ENCODE measurements around the gene KCNAB2.
A peak's percentile ranks its signal among the peaks of the same experiment; 100 is the strongest.
"Not testable (repeated sequence)": the region's sequence is repeated elsewhere in the genome, so short reads cannot be mapped to it uniquely, and the experiment has no call there.

Gene KCNAB2

DNA sequence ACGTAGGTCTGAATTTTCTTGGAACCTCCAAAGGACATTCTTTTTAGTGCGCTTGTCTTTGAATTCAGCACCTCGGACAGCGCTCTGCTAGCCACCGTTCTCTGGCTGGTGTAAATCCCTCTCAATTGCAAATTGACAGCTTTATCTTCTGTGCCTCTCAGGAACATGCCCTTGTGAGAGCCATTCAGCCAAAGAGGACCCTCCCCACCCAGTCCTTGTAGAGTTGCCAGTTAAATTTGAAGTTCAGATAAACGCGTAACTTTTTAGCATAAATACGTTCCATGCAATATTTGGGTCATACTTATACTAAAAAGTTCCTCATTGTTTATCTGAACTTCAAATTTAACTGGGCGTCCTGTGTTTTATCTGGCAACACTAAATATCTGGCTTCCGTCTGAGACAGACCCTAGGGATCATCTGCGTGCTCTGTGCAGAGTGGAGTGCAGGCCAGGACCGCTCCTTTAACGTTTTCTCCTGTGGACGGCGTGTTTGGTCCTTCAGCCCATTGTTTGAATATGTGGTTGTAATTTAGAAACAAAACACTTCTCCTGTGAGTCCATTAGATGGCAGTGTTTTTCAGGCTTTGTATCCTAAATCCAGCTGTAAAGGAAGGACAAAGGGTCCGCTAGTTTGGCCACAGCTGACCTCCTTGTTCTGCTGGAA, 7.0 kb downstream of the KCNAB2 start:
- no peak for TF ChIP-seq ZFX (IDR thresholded peaks at IDR 0.05; ENCODE audit: borderline replicate concordance)
- TF ChIP-seq, protein P1, sequence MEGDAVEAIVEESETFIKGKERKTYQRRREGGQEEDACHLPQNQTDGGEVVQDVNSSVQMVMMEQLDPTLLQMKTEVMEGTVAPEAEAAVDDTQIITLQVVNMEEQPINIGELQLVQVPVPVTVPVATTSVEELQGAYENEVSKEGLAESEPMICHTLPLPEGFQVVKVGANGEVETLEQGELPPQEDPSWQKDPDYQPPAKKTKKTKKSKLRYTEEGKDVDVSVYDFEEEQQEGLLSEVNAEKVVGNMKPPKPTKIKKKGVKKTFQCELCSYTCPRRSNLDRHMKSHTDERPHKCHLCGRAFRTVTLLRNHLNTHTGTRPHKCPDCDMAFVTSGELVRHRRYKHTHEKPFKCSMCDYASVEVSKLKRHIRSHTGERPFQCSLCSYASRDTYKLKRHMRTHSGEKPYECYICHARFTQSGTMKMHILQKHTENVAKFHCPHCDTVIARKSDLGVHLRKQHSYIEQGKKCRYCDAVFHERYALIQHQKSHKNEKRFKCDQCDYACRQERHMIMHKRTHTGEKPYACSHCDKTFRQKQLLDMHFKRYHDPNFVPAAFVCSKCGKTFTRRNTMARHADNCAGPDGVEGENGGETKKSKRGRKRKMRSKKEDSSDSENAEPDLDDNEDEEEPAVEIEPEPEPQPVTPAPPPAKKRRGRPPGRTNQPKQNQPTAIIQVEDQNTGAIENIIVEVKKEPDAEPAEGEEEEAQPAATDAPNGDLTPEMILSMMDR (IDR thresholded peaks at IDR 0.05) = peak; percentile 82
- H3K27ac ChIP-seq = no peak overlapping the region

GRCh38 chr1:6053206-6053546, 7.5 kb downstream of the KCNAB2 start:
- no peak for TF ChIP-seq ZFX (IDR thresholded peaks at IDR 0.05; ENCODE audit: borderline replicate concordance)
- TF ChIP-seq, protein P1 (IDR thresholded peaks at IDR 0.05) = peak; percentile 51

DNA sequence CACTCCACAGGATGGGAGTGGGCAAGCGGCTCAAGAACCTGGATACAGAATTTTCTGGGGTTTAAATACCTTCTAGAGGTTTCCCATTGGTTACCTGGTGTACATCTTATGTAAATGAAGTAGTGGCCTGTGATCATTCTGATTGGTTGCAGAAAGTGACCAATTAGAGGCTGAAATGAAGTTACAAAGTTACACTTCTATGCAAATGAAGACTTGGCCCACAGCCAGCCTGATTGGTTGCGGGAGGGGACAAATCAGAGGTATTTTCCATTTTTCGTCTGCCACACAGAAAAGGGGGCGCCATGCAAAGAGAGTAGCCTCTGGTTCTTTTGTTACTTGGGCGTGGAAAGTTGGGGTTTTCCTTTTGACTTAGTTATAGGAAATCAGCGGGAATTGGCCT, 8.9 kb downstream of the KCNAB2 start:
- TF ChIP-seq, protein P1 (IDR thresholded peaks at IDR 0.05) = no peak
- no peak for TF ChIP-seq ZFX (IDR thresholded peaks at IDR 0.05; ENCODE audit: borderline replicate concordance)
- no peak overlapping the region for H3K27ac ChIP-seq

More at GRCh38 chr1:6053206-6053546, 7.5 kb downstream of the KCNAB2 start:
- H3K27ac ChIP-seq = no peak overlapping the region

- no peak overlapping the region for H3K27ac ChIP-seq
- TF ChIP-seq, protein P1 (IDR thresholded peaks at IDR 0.05) = no peak
- TF ChIP-seq ZFX (IDR thresholded peaks at IDR 0.05; ENCODE audit: borderline replicate concordance) = no peak
Measured at GRCh38 chr1:6056572-6056948, 10.9 kb downstream of the KCNAB2 start.

- no peak overlapping the region for H3K27ac ChIP-seq
- TF ChIP-seq, protein P1 (IDR thresholded peaks at IDR 0.05) = no peak
- no peak for TF ChIP-seq ZFX (IDR thresholded peaks at IDR 0.05; ENCODE audit: borderline replicate concordance)
Measured at GRCh38 chr1:6057170-6057845, 11.6 kb downstream of the KCNAB2 start.

GRCh38 chr1:6059866-6060265, 14.2 kb downstream of the KCNAB2 start:
- TF ChIP-seq, protein P1 (IDR thresholded peaks at IDR 0.05) = no peak
- no peak for TF ChIP-seq ZFX (IDR thresholded peaks at IDR 0.05; ENCODE audit: borderline replicate concordance)

GRCh38 chr1:6062670-6063069, 17.0 kb downstream of the KCNAB2 start:
- TF ChIP-seq ZFX (IDR thresholded peaks at IDR 0.05; ENCODE audit: borderline replicate concordance) = no peak
- TF ChIP-seq, protein P1 (IDR thresholded peaks at IDR 0.05) = no peak
- no peak overlapping the region for H3K27ac ChIP-seq

More at GRCh38 chr1:6059866-6060265, 14.2 kb downstream of the KCNAB2 start:
- no peak overlapping the region for H3K27ac ChIP-seq

GRCh38 chr1:6063532-6064053, 17.9 kb downstream of the KCNAB2 start:
- not testable (repeated sequence) for H3K27ac ChIP-seq
